HG03025 (cell line): ENCODE results near the gene TNFAIP2.

Experiments used
- ATAC-seq: cut with Tn5 transposase; IDR thresholded peaks from one replicate; pipeline ENCODE4 v1.9.1; 2021; ENCODE audit warnings: mild to moderate bottlenecking, moderate library complexity; ENCODE audit not compliant: unreplicated experiment, low FRiP score

TNFAIP2 gene

DNA sequence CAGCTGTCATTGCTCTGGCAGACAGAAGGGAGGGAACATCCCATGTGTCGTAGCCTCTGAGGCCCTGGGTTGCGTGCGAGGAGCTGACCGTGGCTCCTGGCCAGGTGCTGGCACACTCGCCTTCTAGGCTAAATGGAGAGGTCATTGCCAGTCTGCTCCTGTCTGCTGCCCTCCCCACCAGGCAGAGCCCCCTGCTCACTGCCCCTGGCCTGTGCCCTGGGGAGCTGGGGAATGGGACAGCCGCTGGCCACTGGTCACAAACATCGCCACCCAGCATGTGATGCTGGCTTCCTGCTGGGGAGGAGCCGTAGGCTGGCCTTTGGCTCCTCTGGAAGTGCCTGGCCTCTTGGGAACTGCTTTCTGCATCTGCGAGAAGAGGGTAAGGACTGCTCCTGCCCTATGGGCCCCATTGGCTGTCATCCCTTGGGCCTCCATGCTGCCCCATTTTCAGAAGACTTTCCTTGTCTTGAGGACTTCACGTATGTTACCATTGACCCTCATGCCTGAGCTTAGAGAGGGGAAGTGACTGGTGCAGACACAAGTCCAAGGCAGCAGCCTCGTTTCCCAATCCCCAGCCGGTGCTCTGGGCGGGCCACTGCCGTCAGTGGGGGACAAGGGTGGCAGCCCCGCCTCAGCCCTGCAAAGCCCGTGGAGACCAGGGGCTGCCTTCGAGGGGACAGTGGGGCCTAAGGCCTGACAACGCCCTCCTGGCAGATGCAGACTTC is 2.0 kb upstream of the TNFAIP2 start:
- ATAC-seq, result no peak

DNA sequence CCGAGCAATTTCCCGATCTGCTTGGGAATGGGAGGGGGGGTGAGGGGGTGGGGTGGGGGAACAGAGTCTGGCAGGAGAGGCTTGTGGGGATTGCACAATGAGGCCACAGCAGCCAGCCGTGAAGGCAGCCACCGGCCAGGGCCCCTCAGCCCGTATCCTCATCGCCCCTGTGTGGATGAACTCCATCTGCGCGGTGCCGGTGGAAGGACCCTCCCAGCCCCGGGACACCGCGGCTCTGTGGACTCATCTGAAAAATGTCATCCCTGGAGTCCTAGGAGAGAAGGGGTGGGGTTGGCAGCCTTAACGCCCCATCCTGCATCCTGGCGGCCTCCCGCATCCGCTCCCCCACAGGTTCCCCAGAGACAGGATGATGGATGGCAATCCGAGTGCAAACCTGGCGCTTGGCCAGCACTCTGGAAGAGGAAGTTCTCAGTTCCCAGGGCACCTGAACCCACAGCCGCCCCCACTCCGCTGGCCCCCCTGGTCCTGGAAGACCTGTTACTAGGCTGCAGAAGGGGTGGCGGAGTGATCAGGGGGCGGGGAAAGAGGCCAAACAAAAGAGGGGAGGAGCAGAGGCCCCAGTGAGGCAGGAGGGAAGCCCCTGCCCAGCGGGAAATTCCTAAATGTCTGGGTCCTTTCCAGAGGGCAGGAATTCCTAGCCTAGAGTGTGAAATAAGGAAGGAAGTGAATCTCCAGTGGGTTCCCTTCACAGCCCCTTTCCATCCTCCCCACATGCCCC is 1.2 kb upstream of the TNFAIP2 start:
- no peak for ATAC-seq

DNA sequence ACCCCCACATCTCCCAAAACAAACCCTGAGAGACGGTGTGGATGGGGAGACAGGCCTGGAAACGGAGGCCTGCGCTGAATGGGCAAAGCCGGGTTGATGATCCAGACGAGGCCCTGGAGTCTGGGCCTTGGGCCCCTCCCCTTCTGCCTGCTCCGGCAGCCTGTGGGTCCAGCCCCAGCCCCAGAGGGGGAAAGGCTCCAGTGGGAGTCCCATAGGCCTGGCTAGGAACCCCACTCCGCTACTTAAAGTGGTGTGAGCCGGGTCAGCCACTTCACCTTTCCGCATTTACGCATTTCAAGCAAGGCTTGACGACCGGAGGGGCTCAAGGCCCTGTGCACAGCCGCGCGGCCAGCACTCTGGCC is 695 bp upstream of the TNFAIP2 start:
- ATAC-seq, result no peak

DNA sequence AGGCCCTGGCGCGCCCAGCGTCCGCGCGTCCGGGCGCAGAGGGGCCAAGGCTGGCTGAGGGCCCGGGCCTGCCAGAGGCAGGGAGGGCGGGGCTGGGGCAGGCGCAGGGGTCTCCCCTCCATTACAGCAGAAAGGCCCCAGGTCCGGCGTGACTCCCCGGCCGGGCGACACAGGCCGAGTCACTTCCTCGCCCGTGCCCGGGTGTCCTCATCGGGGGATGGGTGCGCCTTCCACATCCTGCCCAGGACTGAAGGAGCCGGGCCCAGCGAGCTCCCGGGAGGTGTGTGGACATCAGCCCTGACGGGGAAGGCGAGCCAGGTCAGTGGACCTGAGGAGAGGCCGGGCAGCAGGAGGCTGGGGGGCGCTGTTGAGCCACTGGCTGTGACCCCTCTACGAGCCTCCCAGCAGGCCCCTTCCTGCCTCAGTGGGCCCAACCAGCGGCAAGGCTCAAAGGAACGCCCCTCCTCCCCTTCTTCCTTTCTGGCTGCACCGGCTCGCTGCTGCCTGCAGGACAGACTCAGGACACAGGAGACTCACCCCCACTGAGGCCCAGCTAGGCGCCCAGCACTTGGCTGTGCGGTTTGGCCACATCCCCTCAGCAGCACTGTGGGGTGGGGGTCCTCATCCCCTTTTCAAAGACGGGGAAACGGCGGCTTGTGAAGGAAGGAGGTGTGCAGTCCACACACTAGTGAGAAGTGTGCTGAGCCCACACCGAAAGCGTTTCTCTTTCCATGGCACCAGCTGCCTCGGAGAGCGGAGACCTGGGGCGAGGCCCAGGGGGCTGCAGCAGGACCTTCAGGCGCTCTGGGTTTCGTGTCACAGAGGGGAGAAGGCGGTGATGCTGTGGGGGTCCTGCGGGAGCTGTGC is 606 bp downstream of the TNFAIP2 start:
- ATAC-seq, result no peak

DNA sequence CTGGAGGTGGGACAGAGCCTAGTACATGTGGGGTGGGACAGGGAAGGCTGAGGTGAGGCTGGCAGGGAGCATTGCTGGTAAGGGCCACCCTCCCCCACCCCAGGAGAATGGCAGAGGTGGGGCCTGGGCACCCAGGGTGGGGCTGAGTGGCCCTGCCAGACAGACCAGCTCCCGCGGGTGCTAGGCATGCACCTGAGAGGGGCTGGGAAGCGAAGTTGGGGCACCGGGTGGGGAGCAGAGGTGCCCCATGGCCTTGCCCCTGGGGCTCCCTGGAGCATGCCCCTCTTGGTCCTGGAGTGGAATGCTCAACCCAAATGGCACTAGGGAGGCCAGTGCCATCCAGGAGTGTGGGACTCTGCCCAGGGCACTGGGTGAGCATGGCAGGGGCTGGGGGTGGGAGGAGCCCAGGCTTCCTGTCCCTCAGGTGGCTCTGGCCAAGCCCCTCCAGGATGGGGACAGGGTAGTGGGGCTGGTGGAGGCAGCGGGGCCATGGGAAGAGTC is 1.3 kb downstream of the TNFAIP2 start:
- no peak for ATAC-seq

DNA sequence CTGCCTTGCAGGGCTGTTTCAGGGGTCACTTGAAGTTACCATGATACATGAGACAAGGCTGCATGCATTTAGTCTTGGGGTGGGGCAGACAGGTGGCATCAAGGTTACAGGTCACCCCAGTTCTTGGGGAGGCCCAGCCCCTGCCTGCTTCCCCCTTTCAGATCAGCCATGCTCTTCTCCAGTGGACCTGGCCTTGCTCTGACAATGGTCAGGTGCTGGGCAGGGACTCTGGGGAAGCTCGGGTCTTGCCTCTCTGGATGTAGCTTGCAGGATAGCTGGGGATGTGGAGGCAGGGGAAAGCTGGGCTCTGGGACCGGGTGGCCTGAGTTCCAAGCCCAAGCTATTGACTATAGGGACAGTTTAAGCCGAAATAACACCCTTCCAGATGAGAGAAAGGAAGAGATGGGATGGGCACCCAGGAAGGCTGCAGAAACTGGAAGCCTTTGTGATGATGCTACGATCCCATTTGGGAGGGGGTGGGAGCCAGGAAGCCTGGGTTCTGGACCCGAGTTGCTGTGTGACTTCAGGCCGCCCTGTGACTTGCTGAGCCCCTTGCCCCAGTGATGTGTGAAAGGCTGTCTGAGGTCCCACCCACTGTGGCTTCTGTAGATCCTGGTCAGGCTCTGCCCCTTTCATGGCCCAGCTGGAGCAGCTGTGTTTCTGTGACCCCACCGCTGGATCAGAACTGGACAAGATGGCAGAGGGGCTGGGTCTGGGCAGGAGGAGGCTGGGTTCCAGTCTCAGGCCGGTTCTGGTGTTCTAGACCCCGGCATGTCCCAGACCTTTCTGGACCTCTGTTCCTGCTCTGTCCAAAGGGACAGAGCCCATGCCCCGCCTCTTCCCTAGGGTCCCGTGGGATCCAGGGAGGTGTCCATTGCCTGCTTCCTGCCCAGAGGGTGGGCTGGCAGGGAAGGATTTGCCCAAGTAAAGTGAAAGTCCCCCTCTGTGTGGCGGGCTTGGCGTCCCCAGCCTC is 2.1 kb downstream of the TNFAIP2 start:
- no peak for ATAC-seq

DNA sequence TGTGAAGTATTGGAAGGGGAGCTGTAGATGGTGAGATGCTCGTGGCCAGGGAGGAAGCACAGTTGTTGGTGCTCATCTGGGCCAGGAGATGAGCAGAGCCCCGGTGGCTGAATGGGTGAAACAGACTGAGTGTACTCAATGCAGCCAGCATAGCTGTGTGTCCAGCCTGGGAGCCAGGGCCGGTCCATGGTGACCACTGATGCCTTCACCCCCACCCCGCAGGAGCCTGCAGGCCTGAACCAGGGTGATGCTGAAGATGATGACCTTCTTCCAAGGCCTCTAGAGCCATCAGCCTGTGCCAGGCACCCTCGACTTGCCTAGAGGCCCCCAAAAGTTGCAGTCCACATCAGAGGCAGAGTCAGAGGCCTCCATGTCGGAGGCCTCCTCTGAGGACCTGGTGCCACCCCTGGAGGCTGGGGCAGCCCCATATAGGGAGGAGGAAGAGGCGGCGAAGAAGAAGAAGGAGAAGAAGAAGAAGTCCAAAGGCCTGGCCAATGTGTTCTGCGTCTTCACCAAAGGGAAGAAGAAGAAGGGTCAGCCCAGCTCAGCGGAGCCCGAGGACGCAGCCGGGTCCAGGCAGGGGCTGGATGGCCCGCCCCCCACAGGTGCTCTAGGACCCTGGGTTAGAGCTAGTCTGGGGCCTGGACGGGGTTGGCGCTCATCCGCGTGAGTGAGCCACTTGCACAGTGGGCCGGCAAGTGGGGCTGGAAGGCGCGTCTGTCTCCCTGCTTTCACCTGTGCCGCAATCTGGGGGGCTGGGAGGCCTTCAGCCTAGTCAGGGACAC is 3.0 kb downstream of the TNFAIP2 start:
- ATAC-seq, result no peak

DNA sequence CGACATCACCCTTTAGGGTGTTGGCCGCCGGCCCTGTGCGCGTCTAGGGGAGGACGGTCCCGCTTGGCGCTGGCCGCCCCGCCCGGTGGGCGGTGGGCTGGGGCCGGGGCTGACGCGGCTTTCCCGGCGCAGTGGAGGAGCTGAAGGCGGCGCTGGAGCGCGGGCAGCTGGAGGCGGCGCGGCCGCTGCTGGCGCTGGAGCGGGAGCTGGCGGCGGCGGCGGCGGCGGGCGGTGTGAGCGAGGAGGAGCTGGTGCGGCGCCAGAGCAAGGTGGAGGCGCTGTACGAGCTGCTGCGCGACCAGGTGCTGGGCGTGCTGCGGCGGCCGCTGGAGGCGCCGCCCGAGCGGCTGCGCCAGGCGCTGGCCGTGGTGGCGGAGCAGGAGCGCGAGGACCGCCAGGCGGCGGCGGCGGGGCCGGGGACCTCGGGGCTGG is 3.6 kb downstream of the TNFAIP2 start:
- no peak for ATAC-seq

DNA sequence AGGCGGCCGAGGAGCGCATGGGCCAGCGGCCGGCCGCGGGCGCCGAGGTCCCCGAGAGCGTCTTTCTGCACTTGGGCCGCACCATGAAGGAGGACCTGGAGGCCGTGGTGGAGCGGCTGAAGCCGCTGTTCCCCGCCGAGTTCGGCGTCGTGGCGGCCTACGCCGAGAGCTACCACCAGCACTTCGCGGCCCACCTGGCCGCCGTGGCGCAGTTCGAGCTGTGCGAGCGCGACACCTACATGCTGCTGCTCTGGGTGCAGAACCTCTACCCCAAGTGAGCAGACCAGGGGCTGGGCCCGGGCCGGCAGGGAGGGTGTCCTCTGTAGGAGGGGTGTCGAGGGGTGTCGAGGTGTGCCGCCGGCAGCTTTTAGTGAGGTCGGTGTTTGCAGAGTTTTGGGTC is 4.1 kb downstream of the TNFAIP2 start:
- ATAC-seq, result no peak

DNA sequence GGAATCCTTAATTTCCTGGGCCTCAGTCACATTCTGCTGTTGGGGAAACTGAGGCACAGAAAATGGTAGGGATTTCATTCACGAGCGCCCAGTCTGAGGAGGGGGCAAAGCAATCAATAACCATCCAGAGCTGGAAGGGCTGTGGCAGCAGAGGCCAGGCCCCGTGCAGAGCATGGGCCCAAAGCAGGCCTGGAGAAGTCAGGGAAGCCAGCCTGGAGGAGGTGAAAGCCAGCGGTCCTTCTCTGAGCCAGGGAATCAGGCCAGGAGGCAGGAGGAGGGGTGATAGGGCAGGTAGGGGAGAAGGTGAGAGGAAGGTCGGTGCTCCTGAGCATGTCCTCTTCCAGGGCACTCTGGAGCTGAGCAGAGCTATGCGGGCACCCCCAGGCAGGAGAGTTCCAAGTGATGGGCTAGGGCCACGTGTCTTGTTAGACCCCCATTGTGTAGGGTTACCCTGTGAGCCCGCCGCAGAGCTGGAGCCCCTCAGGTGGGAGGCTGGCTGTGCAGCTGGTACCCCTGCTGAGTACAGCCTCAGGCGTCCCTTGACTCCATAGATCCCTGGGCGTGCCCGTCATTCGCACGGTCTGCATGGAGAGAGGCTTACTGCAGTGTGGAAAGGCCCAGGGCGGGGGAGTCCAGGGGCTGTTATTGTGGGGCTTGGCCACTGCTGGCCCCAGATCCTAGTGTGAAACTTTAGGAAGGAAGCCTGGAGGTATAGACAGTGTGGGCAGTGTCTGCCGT is 4.8 kb downstream of the TNFAIP2 start:
- ATAC-seq, result no peak

DNA sequence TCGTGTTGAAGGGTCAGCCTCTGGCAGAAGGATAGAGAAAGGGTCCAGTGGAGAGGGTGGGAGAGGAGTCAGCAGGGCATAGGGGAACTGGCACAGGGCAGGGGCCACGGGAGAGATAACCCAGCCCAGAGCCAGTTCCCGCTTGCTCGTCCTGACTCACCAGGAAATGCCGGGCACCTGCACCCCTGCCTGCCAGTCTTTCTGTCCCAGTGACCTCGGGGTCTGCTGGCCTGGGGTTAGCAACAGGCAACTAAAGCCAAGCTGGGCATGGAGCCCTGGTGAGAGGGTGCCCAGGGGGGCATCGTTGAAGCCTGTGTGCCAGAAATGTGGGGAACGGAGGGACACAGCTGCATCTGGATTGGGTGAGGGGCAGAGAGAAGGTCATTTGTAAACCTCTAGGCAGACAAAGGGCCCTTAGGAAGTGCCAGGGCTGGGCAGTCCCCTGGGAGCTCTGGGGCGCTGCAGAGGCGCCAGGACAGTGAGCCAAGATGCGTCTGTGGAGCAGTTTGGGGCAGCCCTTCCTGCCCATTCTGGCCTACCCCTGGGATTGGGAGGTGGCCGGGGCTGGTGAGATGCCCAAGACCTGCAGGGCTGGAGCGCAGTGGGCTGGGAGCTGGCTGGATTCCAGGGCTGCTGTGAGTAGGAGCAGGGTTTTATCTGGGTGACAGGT is 5.5 kb downstream of the TNFAIP2 start:
- ATAC-seq, result no peak

DNA sequence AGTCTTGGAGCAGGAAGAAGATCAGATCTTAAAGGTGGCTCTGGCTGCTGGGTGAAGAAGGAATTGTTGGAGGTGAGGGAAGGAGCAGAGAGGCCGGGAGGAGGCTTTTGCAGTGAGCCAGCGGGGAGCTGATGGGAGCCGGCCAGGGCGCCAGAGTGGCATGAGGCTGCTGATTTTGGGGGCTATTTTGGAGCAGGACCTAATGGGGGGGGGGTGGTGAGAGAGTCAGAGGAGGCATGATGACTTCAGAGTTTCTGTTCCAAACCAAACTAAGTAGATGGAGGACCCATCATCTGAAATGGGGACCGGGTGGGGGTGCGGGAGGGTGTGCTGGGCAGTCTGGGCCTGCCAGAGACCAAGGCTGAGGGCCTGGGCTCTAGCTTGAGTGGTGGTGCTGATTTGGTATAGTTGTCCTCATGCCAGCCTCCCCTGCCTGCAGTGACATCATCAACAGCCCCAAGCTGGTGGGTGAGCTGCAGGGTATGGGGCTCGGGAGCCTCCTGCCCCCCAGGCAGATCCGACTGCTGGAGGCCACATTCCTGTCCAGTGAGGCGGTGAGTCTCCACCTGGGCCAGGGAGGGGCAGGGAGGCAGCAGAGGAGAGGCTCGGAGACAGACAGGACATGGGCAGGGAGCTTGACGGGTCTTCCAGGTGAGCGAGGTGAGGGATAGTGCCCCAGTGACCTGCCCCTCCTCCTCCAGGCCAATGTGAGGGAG is 6.2 kb downstream of the TNFAIP2 start:
- ATAC-seq, result no peak

DNA sequence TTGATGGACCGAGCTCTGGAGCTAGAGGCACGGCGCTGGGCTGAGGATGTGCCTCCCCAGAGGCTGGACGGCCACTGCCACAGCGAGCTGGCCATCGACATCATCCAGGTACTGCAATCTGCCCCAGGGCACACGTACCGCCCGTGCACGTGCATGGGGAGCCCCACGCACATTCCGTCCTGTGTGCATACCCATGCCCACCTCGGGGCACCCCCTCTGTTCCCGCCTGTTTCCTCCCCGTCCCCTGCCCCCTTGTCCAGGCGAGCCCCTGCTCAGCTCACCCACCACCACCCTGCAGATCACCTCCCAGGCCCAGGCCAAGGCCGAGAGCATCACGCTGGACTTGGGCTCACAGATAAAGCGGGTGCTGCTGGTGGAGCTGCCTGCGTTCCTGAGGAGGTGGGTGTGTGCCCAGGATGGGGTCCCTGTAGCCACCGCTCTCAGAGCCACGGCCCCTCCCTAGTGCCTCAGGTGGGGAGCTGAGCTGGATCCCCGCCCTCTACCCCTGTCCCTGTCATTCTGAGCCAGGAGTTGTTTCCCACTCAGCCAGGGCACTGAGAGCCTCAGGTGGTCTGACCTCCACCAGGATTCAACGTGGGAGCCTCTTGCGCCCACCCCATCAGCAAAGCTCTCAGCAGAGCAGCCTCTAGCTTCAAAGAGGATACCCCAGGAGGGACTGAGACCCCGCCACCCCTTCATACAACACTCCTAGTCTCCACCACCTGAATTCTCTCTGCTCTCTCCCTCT is 6.9 kb downstream of the TNFAIP2 start:
- no peak for ATAC-seq

DNA sequence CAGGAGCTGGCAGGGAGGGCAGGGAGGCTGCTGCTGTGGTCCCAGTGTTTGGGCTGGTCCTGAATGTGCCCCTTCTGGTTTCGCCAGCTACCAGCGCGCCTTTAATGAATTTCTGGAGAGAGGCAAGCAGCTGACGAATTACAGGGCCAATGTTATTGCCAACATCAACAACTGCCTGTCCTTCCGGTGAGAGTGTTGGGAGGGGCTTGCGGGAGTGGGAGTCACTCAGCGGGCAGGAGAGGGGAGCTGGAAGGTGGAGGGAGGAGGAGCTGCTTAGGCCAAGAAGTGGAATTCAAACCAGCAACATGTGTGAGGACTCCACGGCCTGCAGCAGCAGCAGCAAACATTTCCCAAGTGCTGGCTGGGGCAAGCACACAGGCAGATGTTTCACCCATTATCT is 7.7 kb downstream of the TNFAIP2 start:
- no peak for ATAC-seq

DNA sequence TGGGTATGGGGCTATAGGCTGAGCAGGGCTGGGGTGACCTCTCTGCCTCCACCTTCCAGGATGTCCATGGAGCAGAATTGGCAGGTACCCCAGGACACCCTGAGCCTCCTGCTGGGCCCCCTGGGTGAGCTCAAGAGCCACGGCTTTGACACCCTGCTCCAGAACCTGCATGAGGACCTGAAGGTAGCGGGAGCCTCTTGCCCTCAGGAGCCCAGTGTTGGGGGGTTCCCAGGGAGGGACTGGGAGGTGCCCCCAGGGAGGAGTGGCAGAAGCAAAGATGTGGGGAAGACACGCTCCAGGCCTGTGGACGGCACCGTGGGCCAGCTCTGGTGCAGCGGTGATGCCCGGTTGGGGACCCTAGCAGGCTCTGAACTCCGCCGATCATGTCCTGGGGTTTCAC is 8.3 kb downstream of the TNFAIP2 start:
- ATAC-seq, result no peak

DNA sequence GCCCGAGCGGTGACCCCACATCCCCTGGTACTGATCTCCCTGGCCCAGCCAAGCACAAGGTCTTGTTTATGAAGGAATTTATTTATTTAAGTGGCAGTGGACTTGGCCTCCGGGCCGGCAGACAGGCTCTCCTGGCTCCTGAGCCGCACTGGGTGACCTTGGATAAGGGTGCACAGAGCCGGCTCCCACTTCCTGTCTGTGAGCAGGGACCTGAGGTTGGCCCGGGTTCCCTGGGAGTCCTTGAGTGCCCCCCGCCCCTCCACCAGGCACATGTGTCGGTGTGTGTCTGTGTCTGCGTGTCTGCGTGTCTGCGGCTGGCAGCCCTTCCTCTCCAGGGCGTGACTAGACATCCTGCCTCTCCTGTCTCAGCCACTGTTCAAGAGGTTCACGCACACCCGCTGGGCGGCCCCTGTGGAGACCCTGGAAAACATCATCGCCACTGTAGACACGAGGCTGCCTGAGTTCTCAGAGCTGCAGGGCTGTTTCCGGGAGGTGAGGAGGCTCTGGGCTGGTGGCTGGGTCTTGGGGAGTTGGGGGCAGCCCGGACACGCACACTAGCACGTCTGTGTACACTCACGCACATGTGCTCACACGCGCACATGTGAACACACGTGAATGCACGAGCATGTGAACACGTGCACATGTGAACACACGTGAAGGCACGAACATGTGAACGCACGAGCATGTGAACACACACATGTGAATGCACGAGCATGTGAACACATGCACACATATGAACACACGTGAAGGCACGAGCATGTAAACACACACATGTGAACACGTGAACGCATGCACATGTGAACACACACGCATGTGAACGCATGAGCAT is 9.3 kb downstream of the TNFAIP2 start:
- no peak for ATAC-seq
